ENCODE results near the gene EGR4.

Gene EGR4

DNA sequence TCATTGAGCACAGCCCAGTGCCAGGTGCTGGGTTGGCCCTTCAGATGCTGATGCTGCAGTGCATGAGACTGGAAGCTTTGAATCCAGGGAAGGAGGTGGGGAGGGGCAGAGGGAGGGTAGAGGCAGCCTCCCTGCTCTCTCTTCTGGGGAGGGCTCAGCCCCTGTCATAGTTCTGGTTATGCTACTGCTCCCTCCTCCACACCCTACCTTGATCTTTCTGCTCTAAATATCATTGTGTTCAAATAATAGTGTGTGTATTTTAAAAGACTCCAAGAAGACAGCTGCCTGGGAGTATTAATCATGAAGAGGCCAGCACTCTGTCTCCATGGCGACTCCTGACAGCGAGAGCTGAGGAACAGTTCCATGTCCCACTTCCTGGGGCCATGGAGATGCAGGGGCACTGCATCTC lies 3.8 kb upstream of the EGR4 start:
- H3K4me3 ChIP-seq (ENCODE audit: low read depth, low read length): no peak overlapping the region
- TF ChIP-seq, protein P1, sequence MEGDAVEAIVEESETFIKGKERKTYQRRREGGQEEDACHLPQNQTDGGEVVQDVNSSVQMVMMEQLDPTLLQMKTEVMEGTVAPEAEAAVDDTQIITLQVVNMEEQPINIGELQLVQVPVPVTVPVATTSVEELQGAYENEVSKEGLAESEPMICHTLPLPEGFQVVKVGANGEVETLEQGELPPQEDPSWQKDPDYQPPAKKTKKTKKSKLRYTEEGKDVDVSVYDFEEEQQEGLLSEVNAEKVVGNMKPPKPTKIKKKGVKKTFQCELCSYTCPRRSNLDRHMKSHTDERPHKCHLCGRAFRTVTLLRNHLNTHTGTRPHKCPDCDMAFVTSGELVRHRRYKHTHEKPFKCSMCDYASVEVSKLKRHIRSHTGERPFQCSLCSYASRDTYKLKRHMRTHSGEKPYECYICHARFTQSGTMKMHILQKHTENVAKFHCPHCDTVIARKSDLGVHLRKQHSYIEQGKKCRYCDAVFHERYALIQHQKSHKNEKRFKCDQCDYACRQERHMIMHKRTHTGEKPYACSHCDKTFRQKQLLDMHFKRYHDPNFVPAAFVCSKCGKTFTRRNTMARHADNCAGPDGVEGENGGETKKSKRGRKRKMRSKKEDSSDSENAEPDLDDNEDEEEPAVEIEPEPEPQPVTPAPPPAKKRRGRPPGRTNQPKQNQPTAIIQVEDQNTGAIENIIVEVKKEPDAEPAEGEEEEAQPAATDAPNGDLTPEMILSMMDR (conservative IDR thresholded peaks at IDR 0.05; ENCODE audit: low read depth, low read length): no peak
- DNase-seq (ENCODE audit: low read depth): peak; percentile 27

DNA sequence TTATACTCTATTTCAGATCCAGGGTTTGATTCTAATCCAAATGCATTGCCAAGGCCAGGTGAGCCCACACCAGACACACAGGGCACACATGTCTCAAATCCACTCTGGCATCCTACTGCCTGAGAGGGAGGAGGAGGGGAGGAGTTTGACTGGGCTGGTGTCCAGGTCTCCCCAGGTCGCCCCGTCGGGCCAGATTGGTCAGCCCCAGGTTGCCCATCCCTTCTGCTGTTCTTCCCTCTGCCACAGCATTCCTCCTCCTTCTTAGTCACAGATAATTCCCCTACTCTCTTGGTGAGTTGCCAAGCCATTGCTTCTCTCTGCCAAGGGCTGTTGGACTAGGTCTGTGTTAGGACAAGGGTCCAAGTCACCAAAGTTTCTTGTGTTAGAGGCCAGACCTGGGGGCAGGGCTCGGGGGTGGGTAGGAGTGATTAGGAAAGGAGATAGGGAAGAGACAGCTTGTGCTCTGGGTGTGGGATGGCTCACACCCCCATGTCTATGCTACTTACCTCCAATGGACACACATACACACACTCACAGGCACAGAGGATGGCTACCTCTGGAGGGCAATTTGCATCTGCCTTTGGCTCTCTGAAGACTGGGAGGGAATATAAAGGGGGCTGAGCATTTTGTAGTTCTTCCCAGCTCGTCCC lies 2.5 kb upstream of the EGR4 start:
- TF ChIP-seq, protein P1 (conservative IDR thresholded peaks at IDR 0.05; ENCODE audit: low read depth, low read length): no peak
- DNase-seq (ENCODE audit: low read depth): no peak
- no peak overlapping the region for H3K4me3 ChIP-seq (ENCODE audit: low read depth, low read length)

DNA sequence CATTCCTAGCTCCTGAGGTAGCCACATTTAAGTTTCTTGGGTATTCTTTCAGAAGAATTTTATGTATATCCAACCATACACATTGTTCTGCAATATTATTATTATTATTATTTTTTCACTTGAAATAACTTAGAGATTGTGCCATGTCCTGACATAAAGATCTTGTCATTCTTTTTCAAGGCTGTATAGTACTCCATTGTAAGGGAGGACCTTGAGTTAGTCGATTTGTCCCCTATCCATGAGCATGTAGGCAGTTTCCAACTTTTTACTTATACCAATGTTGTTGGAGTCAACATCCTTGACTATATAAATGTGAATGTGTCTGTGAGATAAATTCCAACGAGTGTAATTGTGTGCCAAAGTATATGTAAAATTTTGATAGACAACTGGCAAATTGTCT lies 891 bp upstream of the EGR4 start:
- no peak for DNase-seq (ENCODE audit: low read depth)
- no peak overlapping the region for H3K4me3 ChIP-seq (ENCODE audit: low read depth, low read length)
- TF ChIP-seq, protein P1 (conservative IDR thresholded peaks at IDR 0.05; ENCODE audit: low read depth, low read length): no peak

DNA sequence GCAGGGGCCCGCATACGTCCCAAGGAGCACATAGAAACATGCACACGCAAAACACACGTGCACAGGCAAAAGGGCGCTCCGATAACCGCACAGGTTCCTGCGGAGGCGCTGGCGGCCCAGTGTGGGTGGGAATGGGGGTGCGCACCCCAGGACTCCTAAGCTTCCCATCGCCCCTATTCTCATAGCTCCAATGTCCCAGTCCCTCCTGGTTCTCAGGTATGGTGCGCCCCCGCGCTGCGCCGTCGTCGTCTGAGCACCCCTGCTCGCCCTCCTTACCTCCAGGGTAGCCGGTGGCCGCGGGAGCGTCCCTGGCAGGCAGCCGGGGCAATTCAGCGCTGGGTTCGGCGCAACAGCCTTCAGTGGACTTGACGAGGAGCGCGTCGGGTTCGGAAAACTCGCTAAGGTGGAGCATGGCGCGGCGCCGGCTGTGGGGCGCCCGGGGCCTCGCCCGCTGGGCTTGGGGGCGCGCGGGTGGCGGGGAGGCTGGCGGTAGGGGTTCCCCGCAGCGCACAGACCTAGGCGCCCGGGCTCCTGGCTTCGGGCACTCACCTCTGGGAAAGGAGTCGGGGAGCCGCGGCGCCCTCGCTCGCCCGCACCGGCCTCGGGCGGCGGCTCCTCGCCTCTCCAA lies 328 bp downstream of the EGR4 start:
- peak overlapping the region; percentile 51 for H3K4me3 ChIP-seq (ENCODE audit: low read depth, low read length)
- no peak for DNase-seq (ENCODE audit: low read depth)
- TF ChIP-seq, protein P1 (conservative IDR thresholded peaks at IDR 0.05; ENCODE audit: low read depth, low read length): no peak

DNA sequence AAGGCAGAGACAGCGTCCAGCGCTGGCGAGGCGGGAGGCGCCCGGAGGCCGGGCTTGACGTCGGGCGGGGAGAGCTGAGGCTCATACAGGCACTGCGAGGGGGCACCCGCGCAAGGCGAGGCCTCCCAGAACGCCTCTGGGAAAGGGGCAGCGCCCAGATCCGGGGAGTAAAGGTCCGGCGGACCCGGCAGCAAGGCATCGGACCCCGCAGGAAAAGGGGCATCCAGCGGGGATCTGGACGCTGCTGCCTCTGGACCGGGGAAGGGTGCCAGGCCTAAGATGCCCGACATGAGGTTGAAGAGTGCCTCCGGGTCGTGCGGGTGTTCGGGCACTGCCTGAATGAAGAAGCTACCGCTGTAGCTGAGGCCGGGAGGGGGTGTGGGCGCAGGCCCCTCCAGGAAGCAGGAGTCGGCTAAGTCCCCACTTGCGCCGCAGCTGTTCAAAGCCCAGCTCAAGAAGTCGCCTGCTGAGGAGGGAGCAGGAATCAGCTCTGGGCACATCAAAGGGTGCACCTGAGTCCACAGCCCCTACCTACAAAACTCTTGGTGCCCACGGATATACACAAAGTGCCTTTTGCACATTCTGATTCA lies 937 bp downstream of the EGR4 start:
- no peak overlapping the region for H3K4me3 ChIP-seq (ENCODE audit: low read depth, low read length)
- TF ChIP-seq, protein P1 (conservative IDR thresholded peaks at IDR 0.05; ENCODE audit: low read depth, low read length): no peak
- no peak for DNase-seq (ENCODE audit: low read depth)

DNA sequence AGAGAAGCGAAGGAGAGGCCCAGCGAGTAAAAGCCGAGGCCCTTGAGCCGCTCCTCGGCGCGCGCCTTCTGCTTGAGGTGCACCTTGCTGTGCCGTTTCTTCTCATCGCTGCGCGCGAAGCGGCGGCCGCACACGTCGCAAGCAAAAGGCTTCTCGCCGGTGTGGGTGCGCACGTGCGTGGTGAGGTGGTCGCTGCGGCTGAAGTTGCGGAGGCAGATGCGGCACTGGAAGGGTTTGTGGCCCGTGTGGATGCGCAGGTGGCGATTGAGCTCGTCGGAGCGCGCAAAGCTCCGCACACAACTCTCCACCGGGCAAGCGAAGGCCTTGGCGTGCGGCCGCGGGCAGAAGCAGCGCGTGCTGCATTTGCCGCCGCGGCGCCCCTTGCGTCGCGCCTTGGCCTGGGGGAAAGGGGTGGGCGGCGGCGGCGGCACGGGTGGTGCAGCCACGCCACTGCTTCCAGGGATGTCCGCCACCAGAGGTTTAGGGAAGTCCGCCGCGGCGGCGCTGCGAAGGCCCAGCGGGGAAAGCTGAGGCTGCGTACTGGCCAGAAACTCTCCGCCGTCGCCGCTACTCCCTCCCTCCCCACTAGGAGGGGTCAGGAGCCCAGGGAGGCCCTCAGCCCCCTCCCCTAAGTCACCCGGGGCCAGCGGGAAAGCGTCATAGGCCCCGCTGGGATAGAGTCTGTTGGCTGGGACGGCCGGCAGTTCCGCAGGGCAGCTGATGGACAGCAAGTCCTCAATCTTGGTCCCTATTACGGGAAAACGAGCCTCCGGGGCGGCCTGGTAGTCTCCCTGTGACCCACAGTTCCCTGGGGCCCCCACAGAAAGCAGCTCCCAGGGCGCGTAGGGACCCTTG lies 1.7 kb downstream of the EGR4 start:
- peak overlapping the region; percentile 6 for H3K4me3 ChIP-seq (ENCODE audit: low read depth, low read length)
- TF ChIP-seq, protein P1 (conservative IDR thresholded peaks at IDR 0.05; ENCODE audit: low read depth, low read length): no peak
- DNase-seq (ENCODE audit: low read depth): no peak

All from choroid plexus epithelial cell (primary cell).